ENCODE results near the gene PFDN2.

DNA sequence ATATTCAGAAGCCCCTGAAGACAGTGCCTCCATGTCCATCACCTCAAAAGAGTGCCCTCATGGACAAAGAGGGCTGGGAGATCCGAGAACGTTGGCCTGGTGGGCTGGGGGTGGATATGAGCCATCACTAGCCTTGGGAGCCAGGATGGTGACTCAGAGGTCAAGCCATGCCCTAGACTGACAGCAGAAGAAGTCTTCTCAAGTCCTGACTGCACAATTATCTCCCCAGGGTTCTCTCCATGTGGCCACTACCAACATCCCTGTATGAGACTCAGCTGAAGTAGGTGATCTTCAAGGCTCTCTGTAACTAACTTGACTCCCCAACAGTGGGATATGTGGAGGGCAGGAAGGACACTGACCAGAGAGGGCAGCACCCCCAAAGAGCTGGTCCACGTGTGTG is 64.9 kb downstream of the PFDN2 start:
- TF ChIP-seq, protein P1, sequence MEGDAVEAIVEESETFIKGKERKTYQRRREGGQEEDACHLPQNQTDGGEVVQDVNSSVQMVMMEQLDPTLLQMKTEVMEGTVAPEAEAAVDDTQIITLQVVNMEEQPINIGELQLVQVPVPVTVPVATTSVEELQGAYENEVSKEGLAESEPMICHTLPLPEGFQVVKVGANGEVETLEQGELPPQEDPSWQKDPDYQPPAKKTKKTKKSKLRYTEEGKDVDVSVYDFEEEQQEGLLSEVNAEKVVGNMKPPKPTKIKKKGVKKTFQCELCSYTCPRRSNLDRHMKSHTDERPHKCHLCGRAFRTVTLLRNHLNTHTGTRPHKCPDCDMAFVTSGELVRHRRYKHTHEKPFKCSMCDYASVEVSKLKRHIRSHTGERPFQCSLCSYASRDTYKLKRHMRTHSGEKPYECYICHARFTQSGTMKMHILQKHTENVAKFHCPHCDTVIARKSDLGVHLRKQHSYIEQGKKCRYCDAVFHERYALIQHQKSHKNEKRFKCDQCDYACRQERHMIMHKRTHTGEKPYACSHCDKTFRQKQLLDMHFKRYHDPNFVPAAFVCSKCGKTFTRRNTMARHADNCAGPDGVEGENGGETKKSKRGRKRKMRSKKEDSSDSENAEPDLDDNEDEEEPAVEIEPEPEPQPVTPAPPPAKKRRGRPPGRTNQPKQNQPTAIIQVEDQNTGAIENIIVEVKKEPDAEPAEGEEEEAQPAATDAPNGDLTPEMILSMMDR (conservative IDR thresholded peaks at IDR 0.05; ENCODE audit: low read depth in 2 of 2), result no peak
- TF ChIP-seq, protein P2, sequence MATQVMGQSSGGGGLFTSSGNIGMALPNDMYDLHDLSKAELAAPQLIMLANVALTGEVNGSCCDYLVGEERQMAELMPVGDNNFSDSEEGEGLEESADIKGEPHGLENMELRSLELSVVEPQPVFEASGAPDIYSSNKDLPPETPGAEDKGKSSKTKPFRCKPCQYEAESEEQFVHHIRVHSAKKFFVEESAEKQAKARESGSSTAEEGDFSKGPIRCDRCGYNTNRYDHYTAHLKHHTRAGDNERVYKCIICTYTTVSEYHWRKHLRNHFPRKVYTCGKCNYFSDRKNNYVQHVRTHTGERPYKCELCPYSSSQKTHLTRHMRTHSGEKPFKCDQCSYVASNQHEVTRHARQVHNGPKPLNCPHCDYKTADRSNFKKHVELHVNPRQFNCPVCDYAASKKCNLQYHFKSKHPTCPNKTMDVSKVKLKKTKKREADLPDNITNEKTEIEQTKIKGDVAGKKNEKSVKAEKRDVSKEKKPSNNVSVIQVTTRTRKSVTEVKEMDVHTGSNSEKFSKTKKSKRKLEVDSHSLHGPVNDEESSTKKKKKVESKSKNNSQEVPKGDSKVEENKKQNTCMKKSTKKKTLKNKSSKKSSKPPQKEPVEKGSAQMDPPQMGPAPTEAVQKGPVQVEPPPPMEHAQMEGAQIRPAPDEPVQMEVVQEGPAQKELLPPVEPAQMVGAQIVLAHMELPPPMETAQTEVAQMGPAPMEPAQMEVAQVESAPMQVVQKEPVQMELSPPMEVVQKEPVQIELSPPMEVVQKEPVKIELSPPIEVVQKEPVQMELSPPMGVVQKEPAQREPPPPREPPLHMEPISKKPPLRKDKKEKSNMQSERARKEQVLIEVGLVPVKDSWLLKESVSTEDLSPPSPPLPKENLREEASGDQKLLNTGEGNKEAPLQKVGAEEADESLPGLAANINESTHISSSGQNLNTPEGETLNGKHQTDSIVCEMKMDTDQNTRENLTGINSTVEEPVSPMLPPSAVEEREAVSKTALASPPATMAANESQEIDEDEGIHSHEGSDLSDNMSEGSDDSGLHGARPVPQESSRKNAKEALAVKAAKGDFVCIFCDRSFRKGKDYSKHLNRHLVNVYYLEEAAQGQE (IDR thresholded peaks at IDR 0.05; ENCODE audit: unreplicated experiment), result no peak
- TF ChIP-seq EZH2 (IDR thresholded peaks at IDR 0.05; ENCODE audit: low read depth, unreplicated experiment) (no peak), EZH2phosphoT487 (IDR thresholded peaks at IDR 0.05; ENCODE audit: unreplicated experiment) (no peak), JUNB (IDR thresholded peaks at IDR 0.05; ENCODE audit: unreplicated experiment) (no peak), ZNF114 (CRISPR knock-in tag; IDR thresholded peaks at IDR 0.05) (no peak), STAT1 (IDR thresholded peaks at IDR 0.05; ENCODE audit: unreplicated experiment) (no peak)
- TF ChIP-seq, protein P3, sequence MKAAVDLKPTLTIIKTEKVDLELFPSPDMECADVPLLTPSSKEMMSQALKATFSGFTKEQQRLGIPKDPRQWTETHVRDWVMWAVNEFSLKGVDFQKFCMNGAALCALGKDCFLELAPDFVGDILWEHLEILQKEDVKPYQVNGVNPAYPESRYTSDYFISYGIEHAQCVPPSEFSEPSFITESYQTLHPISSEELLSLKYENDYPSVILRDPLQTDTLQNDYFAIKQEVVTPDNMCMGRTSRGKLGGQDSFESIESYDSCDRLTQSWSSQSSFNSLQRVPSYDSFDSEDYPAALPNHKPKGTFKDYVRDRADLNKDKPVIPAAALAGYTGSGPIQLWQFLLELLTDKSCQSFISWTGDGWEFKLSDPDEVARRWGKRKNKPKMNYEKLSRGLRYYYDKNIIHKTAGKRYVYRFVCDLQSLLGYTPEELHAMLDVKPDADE (IDR thresholded peaks at IDR 0.05), result no peak
